Measurements from ENCODE around the gene TTI1. TPM values are rescaled to one million over a fixed set of nuclear protein-coding genes. Genes with fewer than 3 reads are reported as not detected.

The TTI1 gene
- total and polyA plus RNA-seq, 2 of the 13 experiments (the other 11 are each of a cell fraction or from before 2014, with no cell fraction given) = 22.9 to 39.8 TPM

- 97% methylated on average over 7 of the region's 7 CpGs for WGBS (ENCODE audit: low lambda C conversion rate)
- FAIRE-seq = no peak
Observed at GRCh38 chr20:38063911-38064530, 30.8 kb upstream of the TTI1 start.

GRCh38 chr20:38062890-38063289 is 29.6 kb upstream of the TTI1 start:
- Histone ChIP-seq H3K27ac (ENCODE audit: extremely low read length, insufficient read depth, low read length) (no peak overlapping the region), H4K20me1 (ENCODE audit: insufficient read depth, low read length) (peaks cover 8% of the 10 kb centered on the region; the same call in 1 of the 2 replicates), H3K9ac (ENCODE audit: insufficient read depth, low read depth, low read length) (no peak overlapping the region), H3K4me1 (ENCODE audit: insufficient read depth, low read length) (peaks cover 26% of the 10 kb centered on the region), H3K36me3 (replicated peaks in 1 of 2; ENCODE audit: control insufficient read depth in 1 of 2, insufficient read depth in 2 of 2, low read length in 2 of 2) (peaks cover 62 to 96% of the 10 kb centered on the region in 2 experiments), H3K4me2 (ENCODE audit: low read depth, low read length) (no peak overlapping the region), H3K4me3 (replicated peaks in 1 of 3; ENCODE audit: insufficient read depth in 1 of 3, low read depth in 2 of 3, low read length in 3 of 3) (no peak overlapping the region), H3K9me3 (ENCODE audit: low read length) (no peaks in the 10 kb centered on the region), H3K27me3 (ENCODE audit: control insufficient read depth in 1 of 2, insufficient read depth in 2 of 2, low read length in 2 of 2) (no peaks in the 10 kb centered on the region), H2AFZ (ENCODE audit: low read length) (no peak overlapping the region), H3K79me2 (ENCODE audit: insufficient read depth, low read length) (no peaks in the 10 kb centered on the region)
- POLR2A ChIA-PET = no interaction called here
- in situ Hi-C loops (cut with HindIII; ENCODE audit: extremely low pct_ligation_motif_present, low pct_unique_long_range_greater_than_20kb) = loop anchor here (25.0 kb wide), 1 partner anchor 349 kb away; no protein-coding TSS in a partner anchor
- DNase-seq (ENCODE audit: low spot score) (no peak), FAIRE-seq (no peak), ATAC-seq (no peak)
- no TSS peak for BruUV-seq (replicated peaks)
- 97% methylated on average over 5 of the region's 5 CpGs for whole genome bisulfite sequencing (ENCODE audit: low lambda C conversion rate)
- CTCF ChIA-PET (ENCODE audit: low intra/inter-chr PET ratio, low total read pairs) = no interaction called here
- intact Hi-C loops (cut with micrococcal nuclease; ENCODE audit: unreplicated experiment) = no loop called here
- no peak for TF ChIP-seq GABPB1 (CRISPR knock-in tag; IDR thresholded peaks at IDR 0.05)
- TF ChIP-seq YY1 (IDR thresholded peaks at IDR 0.05; ENCODE audit: insufficient read depth, insufficient replicate concordance, low read depth, low read length) = no peak
- no peak for TF ChIP-seq XBP1 (CRISPR knock-in tag; IDR thresholded peaks at IDR 0.05)
- TF ChIP-seq SP1 (IDR thresholded peaks at IDR 0.05) = no peak
- no peak for TF ChIP-seq SP1 (CRISPR knock-in tag; IDR thresholded peaks at IDR 0.05)
- TF ChIP-seq DMAP1 (CRISPR knock-in tag; IDR thresholded peaks at IDR 0.05) = no peak
- TF ChIP-seq ZNF225 (CRISPR knock-in tag; IDR thresholded peaks at IDR 0.05) = no peak
- no peak for TF ChIP-seq POGZ (CRISPR knock-in tag; IDR thresholded peaks at IDR 0.05)
- TF ChIP-seq ZNF350 (CRISPR knock-in tag; IDR thresholded peaks at IDR 0.05; ENCODE audit: borderline replicate concordance, low read depth) = no peak
- no peak for TF ChIP-seq PREB (CRISPR knock-in tag; IDR thresholded peaks at IDR 0.05)
- no peak for TF ChIP-seq FOXK1 (CRISPR knock-in tag; IDR thresholded peaks at IDR 0.05; ENCODE audit: borderline replicate concordance, low read depth)
- no peak for TF ChIP-seq SMARCC2 (IDR thresholded peaks at IDR 0.05)
- TF ChIP-seq NFE2 (CRISPR knock-in tag; IDR thresholded peaks at IDR 0.05) = no peak
- TF ChIP-seq GLMP (CRISPR knock-in tag; IDR thresholded peaks at IDR 0.05; ENCODE audit: borderline replicate concordance) = no peak
- no peak for TF ChIP-seq U2AF1 (optimal IDR thresholded peaks at IDR 0.05; ENCODE audit: low read depth, low read length)
- TF ChIP-seq ZNF629 (CRISPR knock-in tag; conservative IDR thresholded peaks at IDR 0.05) = no peak

More at GRCh38 chr20:38063911-38064530, 30.8 kb upstream of the TTI1 start:
- Histone ChIP-seq H3K4me2 (ENCODE audit: low read depth, low read length) (no peak overlapping the region), H3K27ac (ENCODE audit: extremely low read length, insufficient read depth, low read length) (no peak overlapping the region), H3K9ac (ENCODE audit: insufficient read depth, low read depth, low read length) (no peak overlapping the region), H3K9me3 (ENCODE audit: low read length) (no peaks in the 10 kb centered on the region), H3K79me2 (ENCODE audit: insufficient read depth, low read length) (no peaks in the 10 kb centered on the region), H2AFZ (ENCODE audit: low read length) (no peak overlapping the region), H3K36me3 (replicated peaks in 1 of 2; ENCODE audit: control insufficient read depth in 1 of 2, insufficient read depth in 2 of 2, low read length in 2 of 2) (peaks cover 60 to 97% of the 10 kb centered on the region in 2 experiments), H3K27me3 (ENCODE audit: control insufficient read depth in 1 of 2, insufficient read depth in 2 of 2, low read length in 2 of 2) (no peaks in the 10 kb centered on the region), H3K4me3 (replicated peaks in 1 of 3; ENCODE audit: insufficient read depth in 1 of 3, low read depth in 2 of 3, low read length in 3 of 3) (no peak overlapping the region), H3K4me1 (ENCODE audit: insufficient read depth, low read length) (peaks cover 25% of the 10 kb centered on the region), H4K20me1 (ENCODE audit: insufficient read depth, low read length) (0 out of 2 replicates have a peak, but pooled peaks cover 3% of the 10 kb centered on the region)
- in situ Hi-C loops (cut with HindIII; ENCODE audit: extremely low pct_ligation_motif_present, low pct_unique_long_range_greater_than_20kb) = loop anchor here (25.0 kb wide), 1 partner anchor 348 kb away; no protein-coding TSS in a partner anchor
- ChIA-PET POLR2A (no interaction called here), CTCF (ENCODE audit: low intra/inter-chr PET ratio, low total read pairs) (no interaction called here)
- DNase-seq (ENCODE audit: low spot score) (no peak), ATAC-seq (no peak)
- intact Hi-C loops (cut with micrococcal nuclease; ENCODE audit: unreplicated experiment) = no loop called here
- no TSS peak for BruUV-seq (replicated peaks)
- TF ChIP-seq TBL1XR1 (IDR thresholded peaks at IDR 0.05; ENCODE audit: borderline replicate concordance, low read length, partially characterized antibody) = no peak
- TF ChIP-seq ZBTB42 (CRISPR knock-in tag; IDR thresholded peaks at IDR 0.05) = no peak
- TF ChIP-seq PCBP2 (optimal IDR thresholded peaks at IDR 0.05; ENCODE audit: low read depth, low read length, poor library complexity, severe bottlenecking) = no peak
- TF ChIP-seq HMGA1 (CRISPR knock-in tag; conservative IDR thresholded peaks at IDR 0.05) = no peak
- no peak for TF ChIP-seq KLF6 (CRISPR knock-in tag; IDR thresholded peaks at IDR 0.05)

Measured in HepG2 (cell line).